GM12872 (cell line): ENCODE measurements around the gene LTBP4.

Source experiments
- CTCF ChIP-seq: IDR thresholded peaks from 3 replicates; pipeline ENCODE4 v1.5.1; 2011; ENCODE audit warnings: low read depth, mild to moderate bottlenecking, low read length, moderate library complexity; ENCODE audit not compliant: insufficient read depth

LTBP4 gene

GRCh38 chr19:40638327-40638726, 37.2 kb downstream of the LTBP4 start:
- no peak for TF ChIP-seq CTCF

GRCh38 chr19:40639638-40639982, 38.4 kb downstream of the LTBP4 start:
- no peak for TF ChIP-seq CTCF

DNA sequence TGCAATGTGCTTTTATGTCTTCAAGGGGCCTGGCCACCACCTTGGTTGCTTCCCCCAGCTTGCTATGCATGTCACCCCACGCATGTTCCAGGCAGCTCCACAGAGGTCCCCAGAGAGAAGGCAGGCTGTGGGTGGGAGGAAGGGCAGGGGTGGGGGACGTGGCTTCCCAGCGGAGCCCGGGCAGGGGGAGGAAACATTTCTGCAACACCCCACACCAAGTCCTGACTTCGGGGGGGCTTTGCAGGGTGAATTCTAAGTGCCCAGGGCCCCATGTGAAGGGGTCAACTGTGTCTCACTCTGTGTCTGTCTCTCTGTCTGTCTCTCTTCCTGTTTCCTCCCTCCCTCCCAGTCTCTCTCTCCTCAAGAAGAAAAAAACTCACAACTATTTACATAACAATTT, 39.6 kb downstream of the LTBP4 start:
- no peak for TF ChIP-seq CTCF

DNA sequence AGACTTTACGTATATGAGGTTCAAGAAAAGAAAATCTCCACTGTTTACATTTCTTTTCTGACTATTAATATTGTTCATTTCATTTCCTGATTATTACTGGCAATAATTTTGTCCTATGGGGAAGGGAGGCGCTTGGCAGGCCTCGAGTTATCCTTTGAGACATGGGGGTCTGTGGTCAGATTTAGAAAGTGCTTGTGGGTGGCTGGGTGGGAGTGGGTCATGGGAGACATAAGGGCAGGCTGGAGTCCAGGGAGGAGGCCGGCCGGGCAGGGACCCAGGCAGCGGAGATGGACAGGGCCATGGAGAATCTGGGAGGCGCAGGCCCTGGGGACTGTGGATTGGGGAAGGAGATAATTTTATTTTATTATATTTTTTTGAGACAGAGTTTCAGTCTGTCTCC, 40.1 kb downstream of the LTBP4 start:
- no peak for TF ChIP-seq CTCF

- TF ChIP-seq CTCF, result no peak
Measured at GRCh38 chr19:40642051-40642706, 41.0 kb downstream of the LTBP4 start.

DNA sequence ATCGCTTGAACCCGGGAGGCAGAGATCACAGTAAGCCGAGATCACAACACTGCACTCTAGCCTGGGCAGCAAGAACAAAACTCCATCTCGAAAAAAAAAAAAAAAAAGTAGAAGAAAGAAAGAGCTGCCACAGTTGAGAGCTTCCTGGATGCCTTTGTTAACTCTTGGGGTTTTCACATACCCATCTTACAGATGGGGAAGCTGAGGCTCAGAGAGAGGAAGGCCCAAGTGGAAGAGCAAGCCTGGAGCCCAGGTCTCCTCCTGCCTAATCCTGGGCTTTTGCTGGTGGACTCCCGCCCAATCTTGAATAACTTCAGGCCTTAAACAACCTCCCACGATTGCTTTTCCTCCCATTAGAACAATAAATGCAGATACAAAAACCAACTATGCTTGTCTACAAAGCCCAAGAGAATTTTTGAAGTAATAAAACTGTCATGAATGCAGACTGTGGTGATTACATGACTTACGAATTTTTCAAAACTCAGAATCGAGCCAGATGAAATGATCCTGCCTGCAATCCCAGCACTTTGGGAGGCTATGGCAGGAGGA, 41.7 kb downstream of the LTBP4 start:
- TF ChIP-seq CTCF, result no peak

DNA sequence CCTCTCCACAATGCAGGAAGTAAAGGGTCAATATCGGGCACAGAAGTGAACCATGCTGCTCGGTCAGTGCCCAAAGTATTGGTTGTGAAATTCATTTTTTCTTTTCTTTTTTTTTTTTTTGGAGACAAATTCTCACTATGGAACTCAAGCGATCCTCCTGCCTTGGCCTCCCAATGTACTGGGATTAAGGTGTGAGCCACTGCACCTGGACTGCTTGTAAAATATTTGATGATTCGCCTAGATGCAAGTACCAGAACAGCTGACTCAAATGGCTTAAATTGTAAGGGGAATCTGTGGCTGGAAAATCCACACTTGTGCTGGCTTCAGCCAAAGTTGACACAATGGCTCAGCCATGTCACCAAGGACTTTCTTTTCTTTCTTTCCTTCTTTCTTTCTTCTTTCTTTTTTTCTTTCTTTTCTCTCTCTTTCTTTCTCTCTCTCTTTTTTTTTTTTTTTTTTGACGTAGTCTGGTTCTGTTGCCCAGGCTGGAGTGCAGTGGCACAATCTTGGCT, 45.6 kb downstream of the LTBP4 start:
- no peak for TF ChIP-seq CTCF
